Prostate gland (tissue), 2 donors: ENCODE data around the gene BRPF1. TPM values are rescaled to one million over a fixed set of nuclear protein-coding genes. Genes with fewer than 3 reads are reported as not detected.

Experiments used
- DNase-seq: peaks from one replicate; pipeline ENCODE4 v3.0.0-alpha.2; 2019; ENCODE audit warnings: low spot score
- H3K27ac ChIP-seq, 2 donors: fragments of 200-600 bp; sonication (generic); 2 replicates each; pipeline ENCODE4 v1.5.1; 2017 to 2019
- H3K27me3 ChIP-seq: fragments of 200-600 bp; sonication (generic); replicated peaks from 2 replicates; pipeline ENCODE4 v1.5.1; 2019; ENCODE audit not compliant: insufficient read depth
- H3K36me3 ChIP-seq, 2 donors: fragments of 200-600 bp; sonication (generic); 1 replicate in 1 of 2; 2 replicates in 1 of 2; pipeline versions ENCODE4 v1.5.1 to v1.8.1; 2017 to 2019
- H3K4me1 ChIP-seq: fragments of 200-600 bp; sonication (generic); replicated peaks from 2 replicates; pipeline ENCODE4 v1.5.1; 2019
- H3K4me3 ChIP-seq, 2 donors: fragments of 200-600 bp; sonication (generic); 2 replicates each; pipeline ENCODE4 v1.5.1; 2017 to 2019
- H3K9me3 ChIP-seq: fragments of 200-600 bp; sonication (generic); 2 replicates; pipeline ENCODE4 v1.5.1; 2017
- POLR2A ChIP-seq: fragments of 450-650 bp; IDR thresholded peaks from one replicate; pipeline ENCODE4 v1.6.1; 2016; ENCODE audit warnings: antibody characterized with exemption, mild to moderate bottlenecking
- POLR2AphosphoS5 ChIP-seq: sonication (generic); formaldehyde crosslinking; IDR thresholded peaks from one replicate; pipeline ENCODE4 v1.6.1; 2017; ENCODE audit warnings: antibody characterized with exemption
- WGBS: methylation state at CpG from one replicate; pipeline ENCODE4 v1.1.5; 2018; 5-methylcytosine and 5-hydroxymethylcytosine counted together
- intact Hi-C: fragments of 100-400 bp; cut with DNase I; formaldehyde crosslinking; loops from one replicate; pipeline ENCODE4 v1.14.2; 2022
- total RNA-seq, 2 donors: library from RNA; depleted of rRNA; stranded (reverse); fragments of >200 nt; gene quantifications; one replicate each; pipeline ENCODE4 v1.1.0, GENCODE V29; 2016
- TF ChIP-seq, protein P1 (sequence below), 4 experiments: fragments of 200-600 bp in 2 of 4; fragments of 450-650 bp in 2 of 4; sonication (generic) in 2 of 4; IDR thresholded peaks; 1 replicate in 3 of 4; 2 replicates in 1 of 4; pipeline ENCODE4 v1.5.1; 2016 to 2019; ENCODE audit warnings: antibody characterized with exemption in 4 of 4, mild to moderate bottlenecking in 2 of 4, moderate library complexity in 2 of 4

The BRPF1 gene
- total RNA-seq, 2 donors from 2014 or later: 14.2 to 43.5 TPM

DNA sequence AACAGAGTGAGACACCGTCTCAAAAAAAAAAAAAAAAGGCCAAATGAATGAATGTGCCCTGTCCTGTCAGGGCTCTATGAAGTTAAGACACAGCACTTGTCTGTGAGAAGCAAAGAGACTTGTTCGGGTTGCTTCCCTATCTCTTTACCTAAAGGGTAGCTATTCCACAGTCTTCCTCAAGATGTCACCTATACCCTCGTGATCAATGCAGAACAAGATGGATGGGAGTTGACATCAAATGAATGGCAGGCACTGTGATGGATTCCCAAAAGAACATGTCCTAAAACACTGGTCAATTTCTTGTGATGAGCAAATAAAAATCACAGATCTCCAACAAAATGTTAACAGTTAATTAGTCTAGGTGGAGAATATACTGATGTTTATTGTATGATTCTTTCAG, 51.2 kb downstream of the BRPF1 start:
- no peak for DNase-seq
- no peaks in the 10 kb centered on the region for H3K9me3 ChIP-seq
- peaks cover 4 to 9% of the 10 kb centered on the region in 2 donors for H3K36me3 ChIP-seq
- TF ChIP-seq, protein P1, sequence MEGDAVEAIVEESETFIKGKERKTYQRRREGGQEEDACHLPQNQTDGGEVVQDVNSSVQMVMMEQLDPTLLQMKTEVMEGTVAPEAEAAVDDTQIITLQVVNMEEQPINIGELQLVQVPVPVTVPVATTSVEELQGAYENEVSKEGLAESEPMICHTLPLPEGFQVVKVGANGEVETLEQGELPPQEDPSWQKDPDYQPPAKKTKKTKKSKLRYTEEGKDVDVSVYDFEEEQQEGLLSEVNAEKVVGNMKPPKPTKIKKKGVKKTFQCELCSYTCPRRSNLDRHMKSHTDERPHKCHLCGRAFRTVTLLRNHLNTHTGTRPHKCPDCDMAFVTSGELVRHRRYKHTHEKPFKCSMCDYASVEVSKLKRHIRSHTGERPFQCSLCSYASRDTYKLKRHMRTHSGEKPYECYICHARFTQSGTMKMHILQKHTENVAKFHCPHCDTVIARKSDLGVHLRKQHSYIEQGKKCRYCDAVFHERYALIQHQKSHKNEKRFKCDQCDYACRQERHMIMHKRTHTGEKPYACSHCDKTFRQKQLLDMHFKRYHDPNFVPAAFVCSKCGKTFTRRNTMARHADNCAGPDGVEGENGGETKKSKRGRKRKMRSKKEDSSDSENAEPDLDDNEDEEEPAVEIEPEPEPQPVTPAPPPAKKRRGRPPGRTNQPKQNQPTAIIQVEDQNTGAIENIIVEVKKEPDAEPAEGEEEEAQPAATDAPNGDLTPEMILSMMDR (IDR thresholded peaks at IDR 0.05): no peak
- TF ChIP-seq POLR2A (no peak), POLR2AphosphoS5 (no peak)
- H3K27ac ChIP-seq: peak overlapping the region in 1 of 2 donors; percentile 51
- no peak overlapping the region for H3K4me3 ChIP-seq
- H3K4me1 ChIP-seq: no peaks in the 10 kb centered on the region
- no peaks in the 10 kb centered on the region for H3K27me3 ChIP-seq
- intact Hi-C loops: no loop called here
- WGBS: 22% methylated on average over 3 of the region's 3 CpGs

GRCh38 chr3:9783954-9784353, 52.4 kb downstream of the BRPF1 start:
- no peak for DNase-seq
- Histone ChIP-seq H3K4me3 (no peak overlapping the region), H3K9me3 (no peaks in the 10 kb centered on the region), H3K27ac (no peak overlapping the region), H3K27me3 (no peaks in the 10 kb centered on the region), H3K4me1 (no peaks in the 10 kb centered on the region), H3K36me3 (peaks cover 5 to 10% of the 10 kb centered on the region in 2 donors)
- intact Hi-C loops: no loop called here
- no peak for TF ChIP-seq POLR2AphosphoS5
- TF ChIP-seq POLR2A: no peak
- TF ChIP-seq, protein P1 (IDR thresholded peaks at IDR 0.05): no peak
- WGBS: 82% methylated on average over 14 of the region's 14 CpGs

GRCh38 chr3:9784965-9785364, 53.4 kb downstream of the BRPF1 start:
- 96% methylated on average over 4 of the region's 4 CpGs for WGBS
- TF ChIP-seq POLR2A (no peak), POLR2AphosphoS5 (no peak)
- TF ChIP-seq, protein P1 (IDR thresholded peaks at IDR 0.05): no peak
- peaks cover 11 to 17% of the 10 kb centered on the region in 2 donors for H3K36me3 ChIP-seq
- no peaks in the 10 kb centered on the region for H3K4me1 ChIP-seq
- no peaks in the 10 kb centered on the region for H3K27me3 ChIP-seq
- no peaks in the 10 kb centered on the region for H3K9me3 ChIP-seq
- H3K27ac ChIP-seq: no peak overlapping the region
- no peak for DNase-seq
- H3K4me3 ChIP-seq: no peak overlapping the region
- intact Hi-C loops: no loop called here

DNA sequence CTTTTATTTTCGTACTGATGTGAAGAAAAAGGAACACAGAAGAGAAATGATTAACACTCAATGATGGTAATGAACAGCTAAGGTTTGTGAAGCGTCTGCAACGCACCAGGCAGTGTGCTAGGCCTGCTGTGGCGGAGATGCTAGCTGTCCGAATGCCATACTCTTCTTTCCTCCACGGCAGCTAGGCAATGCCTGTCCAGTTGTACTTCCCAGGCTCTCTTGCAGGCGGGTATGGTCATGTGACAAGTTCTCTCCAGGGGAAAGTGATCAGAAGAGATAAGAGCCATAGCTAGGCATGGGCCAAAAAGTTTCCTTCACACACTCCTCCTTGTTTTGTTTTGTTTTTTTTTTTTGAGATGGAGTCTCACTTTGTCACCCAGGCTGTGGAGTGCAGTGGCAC, 54.1 kb downstream of the BRPF1 start:
- WGBS: 63% methylated on average over 7 of the region's 7 CpGs
- H3K36me3 ChIP-seq: peaks cover 11 to 17% of the 10 kb centered on the region in 2 donors
- DNase-seq: no peak

DNA sequence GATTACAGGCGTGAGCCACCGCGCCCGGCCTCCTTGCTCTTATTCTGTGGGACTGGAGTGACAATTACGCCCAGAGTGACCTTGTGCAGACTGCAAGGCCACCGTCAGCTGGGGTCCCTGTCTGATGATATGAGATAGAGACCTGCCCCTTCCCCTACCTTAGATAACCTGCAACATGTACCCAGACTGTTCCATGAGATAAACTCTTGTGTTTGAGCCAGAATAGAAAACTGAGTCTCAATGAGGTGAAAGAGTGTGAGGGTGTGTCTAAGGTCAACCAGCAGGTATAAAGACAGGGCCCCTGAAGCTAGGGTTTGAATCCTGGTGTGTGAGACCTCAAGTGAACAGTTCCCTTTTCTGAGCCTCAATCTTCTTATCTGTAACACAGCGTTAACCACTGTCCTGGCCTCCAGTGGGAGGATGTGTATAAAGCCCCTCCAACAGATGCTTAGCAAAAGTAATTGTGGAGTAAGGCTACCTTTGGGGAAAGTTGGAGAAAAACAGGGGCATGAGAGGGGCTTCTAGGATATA, 54.7 kb downstream of the BRPF1 start:
- WGBS: over 99% methylated on average over 7 of the region's 7 CpGs
- intact Hi-C loops: no loop called here
- Histone ChIP-seq H3K27ac (no peak overlapping the region), H3K9me3 (no peaks in the 10 kb centered on the region), H3K27me3 (no peaks in the 10 kb centered on the region), H3K4me1 (no peaks in the 10 kb centered on the region), H3K4me3 (no peak overlapping the region), H3K36me3 (peaks cover 11 to 17% of the 10 kb centered on the region in 2 donors)
- DNase-seq: no peak
- TF ChIP-seq POLR2AphosphoS5: no peak
- TF ChIP-seq POLR2A: no peak
- TF ChIP-seq, protein P1 (IDR thresholded peaks at IDR 0.05): no peak

More for the DNA sequence above, 54.1 kb downstream of the BRPF1 start:
- no peak overlapping the region for H3K27ac ChIP-seq
- TF ChIP-seq POLR2A (no peak), POLR2AphosphoS5 (peak; percentile 35)
- TF ChIP-seq, protein P1 (IDR thresholded peaks at IDR 0.05): no peak
- no peaks in the 10 kb centered on the region for H3K9me3 ChIP-seq
- no peaks in the 10 kb centered on the region for H3K27me3 ChIP-seq
- no peaks in the 10 kb centered on the region for H3K4me1 ChIP-seq
- H3K4me3 ChIP-seq: no peak overlapping the region
- intact Hi-C loops: no loop called here
